DOHH2 (cell line): Measurements from ENCODE around the gene ZNF581.

ENCODE experiments used
- CTCF ChIP-seq: fragments of 200-600 bp; sonication (generic); IDR thresholded peaks from one replicate; pipeline ENCODE4 v1.5.1; 2014; ENCODE audit warnings: antibody characterized with exemption, mild to moderate bottlenecking, low read depth, low read length; ENCODE audit not compliant: poor library complexity, severe bottlenecking
- EZH2phosphoT487 ChIP-seq: fragments of 200-600 bp; sonication (generic); IDR thresholded peaks from 2 replicates; pipeline ENCODE4 v1.6.1; 2017; ENCODE audit warnings: borderline replicate concordance, mild to moderate bottlenecking, antibody characterized with exemption, low read length, moderate library complexity, mixed read lengths

GRCh38 chr19:55685776-55686175, 42.3 kb downstream of the ZNF581 start:
- TF ChIP-seq CTCF (no peak), EZH2phosphoT487 (no peak)
